K562 (cell line): ENCODE results near the gene RNH1. TPM values are rescaled to one million over a fixed set of nuclear protein-coding genes. Genes with fewer than 3 reads are reported as not detected.

Source experiments
- ELF1 ChIP-seq: fragments of 200-800 bp; sonication (Bioruptor generic); IDR thresholded peaks from 2 replicates; pipeline ENCODE4 v1.6.1; 2016; ENCODE audit warnings: missing genetic modification characterization, missing compliant biosample characterization
- HNRNPL ChIP-seq: fragments of 200-400 bp; formaldehyde crosslinking; IDR thresholded peaks from 2 replicates; pipeline ENCODE4 v1.6.1; 2017; ENCODE audit warnings: low read depth, mild to moderate bottlenecking, low read length
- HNRNPLL ChIP-seq: fragments of 200-400 bp; formaldehyde crosslinking; IDR thresholded peaks from 2 replicates; pipeline ENCODE4 v1.6.1; 2017; ENCODE audit warnings: low read length, low read depth, mild to moderate bottlenecking; ENCODE audit not compliant: poor library complexity, severe bottlenecking
- MCM3 ChIP-seq: fragments of 450-650 bp; IDR thresholded peaks from 2 replicates; pipeline ENCODE4 v1.6.1; 2016
- POLR2AphosphoS5 ChIP-seq: IDR thresholded peaks from 2 replicates; pipeline ENCODE4 v1.6.1; 2011; ENCODE audit warnings: mild to moderate bottlenecking, low read depth, low read length, moderate library complexity; ENCODE audit not compliant: control insufficient read depth, insufficient read depth
- SP2 ChIP-seq: IDR thresholded peaks from 2 replicates; pipeline ENCODE4 v1.6.1; 2011; ENCODE audit warnings: mild to moderate bottlenecking, low read depth, low read length, moderate library complexity; ENCODE audit not compliant: poor library complexity, severe bottlenecking; ENCODE audit errors: extremely low read depth
- TBP ChIP-seq: optimal IDR thresholded peaks from 2 replicates; pipeline ENCODE3; 2011; ENCODE audit warnings: low read depth, low read length, improper control_type of control experiment
- polyA plus RNA-seq, 8 experiments: library from polyadenylated mRNA; depleted of rRNA in 4 of 8; stranded (reverse) in 5 of 8; unstranded in 3 of 8; fragments of >200 nt; fragmentation: Nextera tagmentation in 2 of 8; fragmentation: Illumina TruSeq in 1 of 8; extraction: Ambion mirVana in 2 of 8; extraction: Trizol in 1 of 8; gene quantifications; 2 replicates each; pipeline versions ENCODE4 v1.2.1 to v1.2.3, GENCODE V29; 2011 to 2014; ENCODE audit warnings: inconsistent platforms in 1 of 8, missing spikeins in 1 of 8
- total RNA-seq, 7 experiments: library from RNA; depleted of rRNA in 6 of 7; stranded (reverse); fragments of >200 nt in 6 of 7; fragmentation: Illumina TruSeq in 2 of 7; extraction: Trizol in 2 of 7; gene quantifications; 2 replicates each; pipeline versions ENCODE4 v1.2.1 to v1.2.3, GENCODE V29; 2011 to 2021; ENCODE audit warnings: low replicate concordance in 1 of 7
- TF ChIP-seq, protein P1 (sequence below): fragments of 150-350 bp; conservative IDR thresholded peaks from 2 replicates; pipeline ENCODE4 v1.6.1; 2014; ENCODE audit warnings: low read length
- TF ChIP-seq, protein P2 (sequence below): sonication (generic); formaldehyde crosslinking; IDR thresholded peaks from 2 replicates; pipeline ENCODE4 v1.8.1; 2023; ENCODE audit warnings: mild to moderate bottlenecking, missing genetic modification reagents
- TF ChIP-seq, protein P3 (sequence below): fragments of 450-650 bp; conservative IDR thresholded peaks from 2 replicates; pipeline ENCODE4 v1.6.1; 2016; ENCODE audit warnings: missing genetic modification characterization, low read depth, mild to moderate bottlenecking, control low read depth, missing compliant biosample characterization

The RNH1 gene
- total and polyA plus RNA-seq, 9 of the 15 experiments (the other 6 are each of a cell fraction or from before 2014, with no cell fraction given), result 2.5 to 160 (median 44.3) TPM

DNA sequence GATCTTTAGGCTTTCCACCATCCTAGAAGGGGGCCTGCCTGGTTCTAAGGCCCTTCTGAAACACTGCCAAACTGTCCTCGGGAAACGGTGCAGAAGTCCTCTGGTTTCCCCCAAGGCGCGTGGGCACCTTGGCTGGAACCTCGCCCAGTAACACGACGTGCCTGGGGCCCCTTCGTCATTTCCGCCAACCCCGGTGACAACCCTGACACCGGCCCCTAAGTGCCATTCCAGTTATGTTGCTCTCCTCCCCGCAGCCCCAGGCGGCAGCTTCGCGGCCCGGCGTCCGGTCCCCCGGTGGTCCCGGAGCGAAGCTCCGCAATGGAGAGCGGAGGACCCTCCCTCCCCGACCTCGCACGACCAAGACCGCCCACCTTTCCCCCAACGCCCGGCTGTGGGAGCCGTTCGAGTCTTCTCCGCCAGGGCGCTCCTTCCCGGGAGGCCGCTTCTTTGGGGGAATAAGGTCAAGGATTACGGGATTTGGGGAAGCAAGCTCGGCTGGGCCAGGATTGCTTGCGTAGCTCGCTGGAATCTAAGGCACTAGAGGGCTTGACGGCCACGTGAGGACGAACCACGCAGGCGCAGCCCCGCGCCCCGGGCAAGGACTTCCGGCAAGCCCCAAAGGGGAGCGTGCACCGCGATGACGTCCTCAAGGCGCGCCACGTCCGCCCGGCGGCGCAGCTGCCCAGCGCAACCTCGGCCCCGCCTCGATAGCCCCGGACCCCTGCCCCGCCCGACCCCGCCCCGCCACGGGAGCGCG, 626 bp downstream of the RNH1 start (continued):
- TF ChIP-seq MCM3 (no peak), TBP (peak; percentile 34), ELF1 (peak; percentile 94), POLR2AphosphoS5 (peak; percentile 38), HNRNPLL (peak; percentile 36), HNRNPL (0 out of 2 replicates have a peak, but pooled peaks have one; percentile 18), SP2 (no peak)
- TF ChIP-seq, protein P1, sequence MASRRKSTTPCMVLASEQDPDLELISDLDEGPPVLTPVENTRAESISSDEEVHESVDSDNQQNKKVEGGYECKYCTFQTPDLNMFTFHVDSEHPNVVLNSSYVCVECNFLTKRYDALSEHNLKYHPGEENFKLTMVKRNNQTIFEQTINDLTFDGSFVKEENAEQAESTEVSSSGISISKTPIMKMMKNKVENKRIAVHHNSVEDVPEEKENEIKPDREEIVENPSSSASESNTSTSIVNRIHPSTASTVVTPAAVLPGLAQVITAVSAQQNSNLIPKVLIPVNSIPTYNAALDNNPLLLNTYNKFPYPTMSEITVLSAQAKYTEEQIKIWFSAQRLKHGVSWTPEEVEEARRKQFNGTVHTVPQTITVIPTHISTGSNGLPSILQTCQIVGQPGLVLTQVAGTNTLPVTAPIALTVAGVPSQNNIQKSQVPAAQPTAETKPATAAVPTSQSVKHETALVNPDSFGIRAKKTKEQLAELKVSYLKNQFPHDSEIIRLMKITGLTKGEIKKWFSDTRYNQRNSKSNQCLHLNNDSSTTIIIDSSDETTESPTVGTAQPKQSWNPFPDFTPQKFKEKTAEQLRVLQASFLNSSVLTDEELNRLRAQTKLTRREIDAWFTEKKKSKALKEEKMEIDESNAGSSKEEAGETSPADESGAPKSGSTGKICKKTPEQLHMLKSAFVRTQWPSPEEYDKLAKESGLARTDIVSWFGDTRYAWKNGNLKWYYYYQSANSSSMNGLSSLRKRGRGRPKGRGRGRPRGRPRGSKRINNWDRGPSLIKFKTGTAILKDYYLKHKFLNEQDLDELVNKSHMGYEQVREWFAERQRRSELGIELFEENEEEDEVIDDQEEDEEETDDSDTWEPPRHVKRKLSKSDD, result peak; percentile 64; the same call in 1 of the 2 replicates
- TF ChIP-seq, protein P2, sequence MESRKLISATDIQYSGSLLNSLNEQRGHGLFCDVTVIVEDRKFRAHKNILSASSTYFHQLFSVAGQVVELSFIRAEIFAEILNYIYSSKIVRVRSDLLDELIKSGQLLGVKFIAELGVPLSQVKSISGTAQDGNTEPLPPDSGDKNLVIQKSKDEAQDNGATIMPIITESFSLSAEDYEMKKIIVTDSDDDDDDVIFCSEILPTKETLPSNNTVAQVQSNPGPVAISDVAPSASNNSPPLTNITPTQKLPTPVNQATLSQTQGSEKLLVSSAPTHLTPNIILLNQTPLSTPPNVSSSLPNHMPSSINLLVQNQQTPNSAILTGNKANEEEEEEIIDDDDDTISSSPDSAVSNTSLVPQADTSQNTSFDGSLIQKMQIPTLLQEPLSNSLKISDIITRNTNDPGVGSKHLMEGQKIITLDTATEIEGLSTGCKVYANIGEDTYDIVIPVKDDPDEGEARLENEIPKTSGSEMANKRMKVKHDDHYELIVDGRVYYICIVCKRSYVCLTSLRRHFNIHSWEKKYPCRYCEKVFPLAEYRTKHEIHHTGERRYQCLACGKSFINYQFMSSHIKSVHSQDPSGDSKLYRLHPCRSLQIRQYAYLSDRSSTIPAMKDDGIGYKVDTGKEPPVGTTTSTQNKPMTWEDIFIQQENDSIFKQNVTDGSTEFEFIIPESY (CRISPR knock-in tag), result no peak
- TF ChIP-seq, protein P3, sequence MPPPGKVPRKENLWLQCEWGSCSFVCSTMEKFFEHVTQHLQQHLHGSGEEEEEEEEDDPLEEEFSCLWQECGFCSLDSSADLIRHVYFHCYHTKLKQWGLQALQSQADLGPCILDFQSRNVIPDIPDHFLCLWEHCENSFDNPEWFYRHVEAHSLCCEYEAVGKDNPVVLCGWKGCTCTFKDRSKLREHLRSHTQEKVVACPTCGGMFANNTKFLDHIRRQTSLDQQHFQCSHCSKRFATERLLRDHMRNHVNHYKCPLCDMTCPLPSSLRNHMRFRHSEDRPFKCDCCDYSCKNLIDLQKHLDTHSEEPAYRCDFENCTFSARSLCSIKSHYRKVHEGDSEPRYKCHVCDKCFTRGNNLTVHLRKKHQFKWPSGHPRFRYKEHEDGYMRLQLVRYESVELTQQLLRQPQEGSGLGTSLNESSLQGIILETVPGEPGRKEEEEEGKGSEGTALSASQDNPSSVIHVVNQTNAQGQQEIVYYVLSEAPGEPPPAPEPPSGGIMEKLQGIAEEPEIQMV (tag), result no peak
